ENCODE results near the gene C1QTNF6. TPM values are rescaled to one million over a fixed set of nuclear protein-coding genes. Genes with fewer than 3 reads are reported as not detected.

Gene C1QTNF6
- total and polyA plus RNA-seq, 2 of the 4 experiments (the other 2 are of a cell fraction) = 1.1 to 10.9 TPM

- no peak for TF ChIP-seq CTCF (conservative IDR thresholded peaks at IDR 0.05; ENCODE audit: low read depth, low read length)
Observed at GRCh38 chr22:37206841-37207821, 19.1 kb upstream of the C1QTNF6 start (continued).
